Colon (tissue), 2 donors: ENCODE data around the gene SLC18A3.

Source experiments
- FAIRE-seq: peaks from 2 replicates; lab custom pipeline; 2012; peaks lifted over from hg19 to GRCh38; lab: Jason Lieb, UNC
- donor health status: control.
- donor health status: control.

SLC18A3 gene

GRCh38 chr10:49611816-49612512, 1.9 kb downstream of the SLC18A3 start:
- FAIRE-seq = no peak

GRCh38 chr10:49612513-49613164, 2.5 kb downstream of the SLC18A3 start:
- no peak for FAIRE-seq

DNA sequence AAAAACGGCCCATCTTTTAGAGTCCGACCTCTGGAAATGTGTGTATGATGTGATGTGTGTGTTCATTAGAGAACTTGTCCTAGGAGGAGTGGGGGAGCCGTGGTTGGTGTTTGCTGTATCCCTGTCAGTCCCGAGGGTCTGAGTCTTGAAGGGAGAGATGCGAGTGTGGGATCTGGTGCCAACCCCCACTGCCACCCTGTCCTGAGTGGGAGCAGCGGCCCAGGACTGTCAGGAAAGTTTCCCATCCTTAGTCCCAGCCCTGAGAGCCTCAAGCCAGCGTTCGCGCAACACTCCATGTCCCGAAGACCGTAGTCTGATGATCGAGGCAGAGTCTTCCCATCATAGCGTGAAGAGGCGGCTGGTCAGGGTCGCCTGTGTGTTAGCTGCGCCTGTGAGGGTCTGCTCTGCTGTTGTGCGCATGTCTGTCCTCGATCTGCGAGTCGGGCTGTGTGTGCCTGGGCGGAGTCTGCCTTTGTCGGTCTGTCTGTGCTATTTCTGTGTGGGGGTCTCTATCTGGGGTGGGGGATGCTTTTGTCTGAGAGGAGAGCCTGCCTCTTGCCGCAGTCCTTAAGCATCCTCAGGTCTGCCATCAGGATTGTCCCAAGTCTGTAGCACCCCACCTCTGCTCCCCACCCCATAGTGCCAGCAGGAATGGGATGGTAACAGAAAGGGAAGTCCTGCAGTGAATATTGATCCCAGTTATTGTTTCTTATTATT, 3.2 kb downstream of the SLC18A3 start:
- no peak for FAIRE-seq

- FAIRE-seq = no peak
Observed at GRCh38 chr10:49613882-49614241, 3.8 kb downstream of the SLC18A3 start, which contains the start of gene CHAT. TSS of gene CHAT (plus strand) at chr10:49614037. CDS start at chr10:49614190, 153 bp downstream.

GRCh38 chr10:49614242-49615198, 4.4 kb downstream of the SLC18A3 start:
- no peak for FAIRE-seq

- no peak for FAIRE-seq
Observed at GRCh38 chr10:49615213-49615612, 5.1 kb downstream of the SLC18A3 start.

DNA sequence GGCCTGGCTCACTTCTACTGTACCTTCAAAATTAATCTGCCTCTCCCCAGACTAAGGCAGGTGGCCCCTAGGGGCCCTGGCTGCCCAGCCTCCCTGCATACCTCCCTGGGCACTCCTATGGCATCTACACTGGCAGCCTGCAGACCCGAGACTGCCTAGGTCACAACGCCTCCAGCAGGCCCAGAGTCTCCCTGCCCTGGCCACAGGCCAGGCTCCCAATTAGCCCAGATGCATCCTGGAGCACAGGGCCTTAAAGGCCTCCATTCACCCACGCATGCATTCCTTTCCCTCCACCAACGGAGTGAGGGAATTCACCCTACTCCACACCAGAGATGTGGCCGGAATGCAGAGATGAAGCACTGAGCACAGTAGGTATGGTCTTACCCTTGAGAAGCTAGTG, 5.6 kb downstream of the SLC18A3 start:
- FAIRE-seq = no peak

DNA sequence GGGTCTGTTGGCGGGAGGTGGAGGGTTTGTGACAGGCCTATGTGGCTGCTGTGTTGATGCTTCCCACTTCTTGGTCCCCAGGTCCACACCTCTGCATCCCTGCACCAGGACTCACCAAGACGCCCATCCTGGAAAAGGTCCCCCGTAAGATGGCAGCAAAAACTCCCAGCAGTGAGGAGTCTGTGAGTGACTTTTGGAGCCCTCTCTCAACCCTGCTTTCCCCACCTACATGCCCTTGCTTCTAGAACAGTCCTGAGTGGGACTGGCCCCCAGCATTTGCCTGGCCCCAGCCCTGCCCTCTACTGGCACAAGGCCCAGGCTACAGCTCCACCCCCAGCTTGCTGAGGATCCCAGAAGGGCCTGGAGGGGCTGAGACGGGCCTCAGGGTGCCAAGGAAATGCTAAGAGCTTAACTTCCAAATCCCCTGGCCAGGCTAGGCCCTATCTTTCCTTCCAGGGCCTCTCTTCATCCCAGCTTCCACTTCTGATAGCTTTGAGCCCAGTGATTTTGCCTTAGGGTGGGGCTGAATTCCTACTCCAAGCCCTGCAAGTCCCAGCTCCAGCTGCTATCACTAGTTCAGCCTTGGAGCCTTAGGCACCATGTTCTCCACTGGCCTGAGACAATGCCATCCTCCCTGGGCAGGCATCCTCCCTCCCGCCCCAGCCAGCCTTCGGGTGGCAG, 6.5 kb downstream of the SLC18A3 start:
- FAIRE-seq = no peak

GRCh38 chr10:49617121-49618020, 7.3 kb downstream of the SLC18A3 start:
- FAIRE-seq = no peak

- no peak for FAIRE-seq
Observed at GRCh38 chr10:49618821-49619220, 8.7 kb downstream of the SLC18A3 start.

- FAIRE-seq = no peak
Observed at GRCh38 chr10:49619613-49620012, 9.5 kb downstream of the SLC18A3 start.

- no peak for FAIRE-seq
Observed at GRCh38 chr10:49620286-49620810, 10.2 kb downstream of the SLC18A3 start.

GRCh38 chr10:49620841-49621378, 10.8 kb downstream of the SLC18A3 start:
- no peak for FAIRE-seq

- FAIRE-seq = no peak
Observed at GRCh38 chr10:49621561-49621960, 11.5 kb downstream of the SLC18A3 start.

- no peak for FAIRE-seq
Observed at GRCh38 chr10:49622426-49623425, 12.6 kb downstream of the SLC18A3 start.

- no peak for FAIRE-seq
Observed at GRCh38 chr10:49624629-49625028, 14.5 kb downstream of the SLC18A3 start.

DNA sequence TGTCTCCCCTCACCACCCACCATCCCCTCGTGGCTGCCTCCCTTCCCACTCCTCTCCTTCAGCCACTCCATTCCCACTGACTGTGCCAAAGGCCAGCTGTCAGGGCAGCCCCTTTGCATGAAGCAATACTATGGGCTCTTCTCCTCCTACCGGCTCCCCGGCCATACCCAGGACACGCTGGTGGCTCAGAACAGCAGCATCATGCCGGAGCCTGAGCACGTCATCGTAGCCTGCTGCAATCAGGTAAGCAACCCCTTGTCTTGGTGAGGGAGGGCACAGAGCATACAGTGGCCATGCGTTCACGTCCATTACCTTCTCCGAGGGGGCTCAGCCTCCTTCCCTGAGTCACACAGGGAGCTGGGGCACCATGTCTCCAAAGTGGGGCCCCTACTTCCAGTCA, 15.3 kb downstream of the SLC18A3 start:
- FAIRE-seq = no peak

DNA sequence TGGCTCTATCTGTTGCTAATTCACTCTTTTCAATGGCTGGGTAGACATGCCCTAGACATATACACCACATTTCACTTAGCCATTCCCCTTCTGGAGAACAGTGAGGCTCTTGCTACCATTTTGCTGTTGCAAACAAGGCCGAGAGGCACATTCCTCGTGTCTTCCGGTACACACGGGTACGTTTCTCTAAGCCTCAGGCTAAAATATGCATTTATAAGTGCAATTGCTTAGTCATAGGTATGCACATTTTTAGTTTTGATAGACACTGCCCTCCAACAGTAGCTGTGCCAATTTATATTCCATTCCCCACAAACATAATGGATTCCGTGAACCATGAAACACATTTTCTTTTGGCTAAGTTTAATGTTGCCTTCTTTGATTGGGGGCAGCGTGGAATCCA, 16.9 kb downstream of the SLC18A3 start:
- no peak for FAIRE-seq
